GM19372 (cell line): ENCODE results near the gene FAM209A.
"Not testable (repeated sequence)": the region's sequence is repeated elsewhere in the genome, so short reads cannot be mapped to it uniquely, and the experiment has no call there.

Experiments used
- ATAC-seq: cut with Tn5 transposase; IDR thresholded peaks from one replicate; pipeline ENCODE4 v1.9.1; 2021; ENCODE audit warnings: mild to moderate bottlenecking, low read depth, moderate library complexity; ENCODE audit not compliant: unreplicated experiment

Gene FAM209A

GRCh38 chr20:56532946-56533345 is 8.4 kb downstream of the FAM209A start, which contains the start of gene FAM209B:
FAM209B (plus strand) TSS chr20:56533246; CDS start chr20:56533342, 96 bp downstream.
- ATAC-seq, result not testable (repeated sequence)

GRCh38 chr20:56537997-56538396 is 13.5 kb downstream of the FAM209A start:
- no peak for ATAC-seq

DNA sequence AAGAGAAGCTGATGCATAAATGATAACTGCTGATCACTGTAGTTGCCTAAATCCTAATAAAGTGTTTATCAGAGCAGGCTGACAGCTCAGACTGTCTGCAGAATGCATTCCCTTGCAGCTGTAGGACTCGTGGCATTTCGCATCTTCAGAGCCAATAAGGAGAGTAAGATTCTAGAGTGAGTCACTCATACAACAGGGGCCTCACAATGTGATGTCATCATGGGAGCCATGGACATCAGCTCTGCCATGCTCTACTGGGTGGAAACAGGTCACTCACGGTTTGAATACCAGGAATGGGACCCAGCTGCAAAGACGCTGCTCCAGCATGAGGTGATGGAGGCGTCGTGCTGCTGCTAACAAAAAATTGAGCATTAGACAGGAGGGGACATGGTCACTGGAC is 15.9 kb downstream of the FAM209A start:
- ATAC-seq, result no peak

DNA sequence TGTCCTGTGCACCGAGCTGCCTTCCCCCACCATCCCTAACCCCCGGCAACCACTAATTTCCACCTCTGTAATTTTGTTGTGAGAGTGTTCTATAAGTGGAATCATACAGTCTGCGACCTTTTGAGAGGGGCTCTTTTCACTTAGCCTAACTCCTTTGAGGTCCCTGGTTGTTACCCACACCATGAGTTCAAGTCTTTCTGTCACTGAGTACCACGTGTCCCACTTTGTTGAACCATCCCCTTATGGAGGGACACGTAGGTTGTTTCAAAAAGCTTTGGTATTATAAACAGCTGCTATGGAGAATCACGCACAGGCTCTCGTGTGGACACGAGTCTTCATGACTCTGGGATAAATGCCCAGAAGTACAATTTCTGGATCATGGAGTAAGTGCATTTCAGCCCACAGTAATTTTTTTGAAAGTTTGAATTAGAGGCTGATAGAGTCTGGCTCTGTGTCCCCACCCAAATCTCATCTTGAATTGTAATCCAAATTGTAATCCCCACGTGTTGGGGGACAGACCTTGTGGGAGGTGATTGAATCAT is 18.0 kb downstream of the FAM209A start:
- no peak for ATAC-seq

GRCh38 chr20:56551571-56551970 is 27.0 kb downstream of the FAM209A start:
- ATAC-seq, result no peak

- ATAC-seq, result no peak
These were observed 28.5 kb downstream of the FAM209A start for GRCh38 chr20:56552911-56553629.

DNA sequence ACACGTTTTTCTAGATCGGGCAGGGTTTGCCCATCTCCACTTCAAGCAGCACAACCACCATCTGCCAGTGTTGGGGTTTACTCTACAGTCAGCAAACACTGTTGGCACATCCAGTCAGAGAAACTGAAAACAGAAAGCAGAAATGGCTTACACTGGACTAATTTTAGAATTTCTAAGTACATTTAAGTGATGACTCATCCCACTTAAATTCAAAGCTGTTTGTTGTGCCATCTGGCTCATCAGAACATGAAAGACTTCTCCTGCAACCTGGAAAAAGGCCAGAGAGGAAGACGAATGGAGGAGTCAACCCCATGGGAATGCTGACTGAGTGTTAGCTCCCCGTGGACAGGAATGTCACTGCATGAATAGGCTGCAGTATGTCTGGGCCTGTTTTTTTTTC is 30.3 kb downstream of the FAM209A start:
- peak; percentile 76 for ATAC-seq

DNA sequence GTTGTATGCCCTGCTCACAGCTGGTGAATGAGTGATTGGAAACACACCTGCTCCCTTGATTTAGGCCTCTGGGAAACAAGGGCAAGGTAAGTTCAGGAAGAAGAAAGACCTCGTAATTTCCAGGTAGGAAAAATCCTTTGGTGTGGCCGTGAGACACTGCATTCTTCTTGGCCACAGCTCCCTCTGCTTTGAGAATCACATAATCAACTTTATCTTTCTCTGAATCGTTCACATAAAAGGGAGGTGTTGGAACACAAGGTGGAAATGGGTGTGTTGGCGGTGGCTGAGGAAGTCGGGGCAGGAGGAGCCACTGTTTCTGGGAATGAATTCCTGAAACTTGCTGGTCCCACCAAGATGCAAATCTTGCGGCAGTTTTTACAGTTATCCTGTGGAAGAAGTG is 34.4 kb downstream of the FAM209A start:
- ATAC-seq, result no peak

DNA sequence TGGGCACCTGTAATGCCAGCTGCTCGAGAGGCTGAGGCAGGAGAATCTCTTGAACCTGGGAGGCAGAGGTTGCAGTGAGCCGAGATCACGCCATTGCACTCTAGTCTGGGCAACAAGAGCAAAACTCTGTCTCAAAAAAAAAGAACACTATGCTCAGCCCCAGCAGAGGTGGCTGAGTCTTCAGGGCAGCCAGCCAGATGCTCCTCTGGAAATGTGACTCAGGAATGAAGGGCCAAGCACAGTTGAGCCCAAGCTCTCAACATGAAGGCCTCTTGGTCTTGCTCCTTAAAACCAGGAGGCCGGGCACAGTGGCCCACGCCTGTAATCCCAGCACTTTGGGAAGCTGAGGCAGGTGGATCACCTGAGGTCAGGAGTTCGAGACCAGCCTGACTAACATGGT is 40.0 kb downstream of the FAM209A start:
- ATAC-seq, result not testable (repeated sequence)

DNA sequence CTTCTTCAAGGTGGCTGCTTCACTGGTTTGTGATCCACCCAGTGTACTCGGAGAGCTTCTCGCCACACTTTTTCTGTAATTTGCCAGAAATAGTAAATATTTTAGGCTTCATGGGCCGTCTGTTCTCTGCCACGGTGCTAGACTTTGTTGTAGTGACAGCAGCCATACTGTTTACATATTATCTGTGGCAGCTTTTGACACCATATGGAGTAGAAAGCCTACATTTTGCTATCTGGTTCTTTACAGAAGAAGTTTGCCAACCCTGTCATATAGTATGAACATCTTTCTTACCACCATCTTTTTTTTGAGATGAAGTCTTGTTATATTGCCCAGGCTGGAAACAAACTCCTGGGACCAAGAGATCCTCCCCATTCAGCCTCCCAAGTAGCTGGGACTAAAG is 41.0 kb downstream of the FAM209A start:
- no peak for ATAC-seq

DNA sequence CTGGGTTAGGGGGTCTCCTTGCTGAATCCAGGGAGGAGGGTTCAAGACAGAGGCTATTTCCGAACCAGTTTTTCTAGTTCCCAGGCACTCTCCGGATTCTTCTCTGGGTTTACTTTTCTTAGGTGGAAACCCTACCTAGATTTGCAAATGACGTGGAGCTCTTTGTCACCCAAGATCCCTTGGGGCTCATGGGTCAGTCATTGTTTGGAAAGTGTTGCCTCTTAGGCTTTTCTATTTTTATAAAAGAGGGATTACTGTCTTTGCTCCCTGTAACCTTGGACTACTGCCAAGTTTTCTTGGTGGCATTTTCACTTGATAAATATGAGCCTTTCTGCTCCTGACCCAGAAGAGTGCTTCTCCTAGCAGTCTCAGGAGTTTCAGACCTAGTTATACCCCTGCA is 42.1 kb downstream of the FAM209A start:
- ATAC-seq, result no peak

GRCh38 chr20:56570832-56571231 is 46.3 kb downstream of the FAM209A start:
- ATAC-seq, result no peak

DNA sequence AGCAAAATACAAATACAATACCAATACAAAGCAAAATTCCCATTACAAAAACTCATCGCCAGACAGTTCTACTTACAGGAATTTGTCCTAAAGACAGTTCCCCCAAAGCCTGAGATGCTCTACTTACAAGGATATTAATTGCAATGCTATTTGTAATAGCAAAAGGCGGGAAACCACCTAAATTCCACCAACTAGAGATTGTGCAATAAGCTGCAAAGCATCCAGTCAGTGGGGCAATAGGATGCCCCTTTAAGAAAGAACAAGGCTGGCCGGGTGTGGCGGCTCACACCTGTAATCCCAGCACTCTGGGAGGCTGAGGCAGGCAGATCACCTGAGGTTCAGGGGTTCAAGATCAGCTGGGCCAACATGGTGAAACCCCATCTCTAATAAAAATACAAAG is 47.6 kb downstream of the FAM209A start:
- no peak for ATAC-seq

- no peak for ATAC-seq
These were observed 49.4 kb downstream of the FAM209A start for GRCh38 chr20:56573986-56574385.

GRCh38 chr20:56574531-56575142 is 50.1 kb downstream of the FAM209A start:
- ATAC-seq, result no peak

- ATAC-seq, result no peak
These were observed 50.6 kb downstream of the FAM209A start for GRCh38 chr20:56575157-56575556.
